Kidney capillary endothelial cell (primary cell): ENCODE data around the gene DKK1.

Source experiments
- DNase-seq: peaks from one replicate; pipeline ENCODE4 v3.0.0-alpha.2; 2018; ENCODE audit warnings: low spot score

The DKK1 gene, protein sequence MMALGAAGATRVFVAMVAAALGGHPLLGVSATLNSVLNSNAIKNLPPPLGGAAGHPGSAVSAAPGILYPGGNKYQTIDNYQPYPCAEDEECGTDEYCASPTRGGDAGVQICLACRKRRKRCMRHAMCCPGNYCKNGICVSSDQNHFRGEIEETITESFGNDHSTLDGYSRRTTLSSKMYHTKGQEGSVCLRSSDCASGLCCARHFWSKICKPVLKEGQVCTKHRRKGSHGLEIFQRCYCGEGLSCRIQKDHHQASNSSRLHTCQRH

DNA sequence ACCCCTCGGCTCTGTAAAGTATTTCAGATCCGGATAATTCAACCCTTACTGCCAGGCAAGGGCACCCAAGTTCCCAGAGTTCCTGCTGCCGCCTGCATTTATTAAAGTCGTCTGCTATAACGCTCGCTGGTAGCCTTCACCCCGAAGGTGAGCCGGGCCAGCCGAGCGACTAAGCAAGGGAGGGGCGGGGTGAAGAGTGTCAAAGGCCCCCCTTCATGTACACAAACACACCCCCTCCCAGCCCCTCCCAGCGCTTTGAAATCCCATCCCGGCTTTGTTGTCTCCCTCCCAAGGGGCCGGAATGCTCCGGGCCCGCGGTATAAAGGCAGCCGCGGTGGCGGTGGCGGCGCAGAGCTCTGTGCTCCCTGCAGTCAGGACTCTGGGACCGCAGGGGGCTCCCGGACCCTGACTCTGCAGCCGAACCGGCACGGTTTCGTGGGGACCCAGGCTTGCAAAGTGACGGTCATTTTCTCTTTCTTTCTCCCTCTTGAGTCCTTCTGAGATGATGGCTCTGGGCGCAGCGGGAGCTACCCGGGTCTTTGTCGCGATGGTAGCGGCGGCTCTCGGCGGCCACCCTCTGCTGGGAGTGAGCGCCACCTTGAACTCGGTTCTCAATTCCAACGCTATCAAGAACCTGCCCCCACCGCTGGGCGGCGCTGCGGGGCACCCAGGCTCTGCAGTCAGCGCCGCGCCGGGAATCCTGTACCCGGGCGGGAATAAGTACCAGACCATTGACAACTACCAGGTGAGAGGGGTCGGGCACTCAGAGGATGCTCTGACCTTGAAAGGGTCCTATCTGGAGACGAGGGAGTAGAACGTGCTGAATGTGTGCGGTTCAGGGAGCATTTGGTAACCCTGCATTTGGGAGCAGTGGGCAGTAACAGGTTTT is at the start of gene DKK1:
Gene DKK1, plus strand, starts transcription at position 349 of the 889 bp plus-strand sequence. Its CDS starts 154 bp downstream, at position 503.
- DNase-seq: peak; percentile 77

DNA sequence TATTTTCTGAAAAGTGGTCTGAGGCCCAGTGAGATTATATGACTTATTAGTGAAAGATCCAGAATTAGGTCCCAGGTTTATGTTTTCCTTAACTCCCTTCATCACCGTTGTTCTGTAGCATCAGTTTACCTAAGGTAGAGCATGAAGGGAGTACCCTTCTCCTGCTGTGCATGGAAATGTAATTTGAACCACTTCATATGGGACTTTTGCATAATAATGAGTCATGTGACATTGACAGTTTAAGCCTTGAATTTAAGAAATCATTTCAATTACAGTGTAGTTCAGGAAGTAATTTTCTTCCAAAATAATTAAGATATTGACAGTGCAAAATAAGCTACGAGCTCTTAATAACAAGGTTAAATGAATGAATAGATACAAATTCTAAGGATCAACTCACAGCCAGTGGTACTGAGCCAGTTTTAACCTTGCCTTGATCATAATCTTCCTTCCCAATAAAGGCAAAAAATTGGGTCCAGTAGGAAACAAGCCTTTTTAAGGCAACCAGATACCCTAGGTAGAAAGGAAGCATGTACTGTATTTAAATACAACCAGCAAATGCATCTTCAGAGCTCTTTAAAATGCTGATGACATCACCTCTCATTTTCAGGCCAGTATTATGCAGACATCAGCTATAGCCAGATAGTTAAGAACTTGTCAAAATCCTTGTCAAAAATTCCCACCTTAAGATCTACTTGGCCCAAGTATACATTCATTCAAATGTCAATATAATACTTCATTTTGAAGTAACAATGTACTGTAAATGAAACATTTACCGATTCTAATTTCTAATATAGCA is 48.8 kb upstream of the DKK1 start:
- DNase-seq: no peak

DNA sequence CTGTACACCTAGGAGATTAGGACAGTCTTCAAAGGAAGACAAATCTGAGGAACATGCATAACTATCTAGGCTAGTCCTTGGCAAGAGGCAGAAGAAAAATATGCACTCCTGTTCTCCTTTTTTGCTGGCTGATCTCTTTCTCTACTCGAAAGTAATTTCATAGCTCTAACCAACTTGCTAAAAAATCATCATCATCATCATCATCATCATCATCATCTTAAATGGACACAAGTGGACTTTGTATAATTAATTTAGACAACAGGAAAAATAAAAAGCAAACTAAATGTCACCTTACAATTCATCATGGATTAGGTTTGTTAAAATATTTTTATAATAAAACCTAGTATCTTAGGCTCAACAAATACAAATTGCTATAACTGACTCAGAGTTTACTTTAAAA is 47.2 kb upstream of the DKK1 start:
- DNase-seq: no peak

DNA sequence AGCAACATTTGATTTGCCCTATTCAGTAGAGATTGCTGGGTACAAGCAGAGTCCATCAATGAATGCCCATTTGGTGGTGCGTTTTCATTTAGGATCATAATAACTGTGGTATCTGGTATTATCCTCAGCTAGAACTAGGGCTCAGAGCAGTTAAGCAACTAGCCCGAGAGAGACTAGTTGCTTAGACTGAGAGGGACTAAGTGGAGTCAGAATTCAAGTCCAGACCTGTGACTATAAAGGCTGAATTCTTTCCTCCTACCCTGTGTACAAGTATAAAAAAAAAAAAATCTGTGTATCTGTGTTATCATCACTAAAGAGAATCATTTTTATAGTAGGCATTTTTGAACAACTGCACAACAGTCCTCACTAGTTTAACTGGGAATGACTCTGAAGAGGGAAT is 45.3 kb upstream of the DKK1 start:
- no peak for DNase-seq

DNA sequence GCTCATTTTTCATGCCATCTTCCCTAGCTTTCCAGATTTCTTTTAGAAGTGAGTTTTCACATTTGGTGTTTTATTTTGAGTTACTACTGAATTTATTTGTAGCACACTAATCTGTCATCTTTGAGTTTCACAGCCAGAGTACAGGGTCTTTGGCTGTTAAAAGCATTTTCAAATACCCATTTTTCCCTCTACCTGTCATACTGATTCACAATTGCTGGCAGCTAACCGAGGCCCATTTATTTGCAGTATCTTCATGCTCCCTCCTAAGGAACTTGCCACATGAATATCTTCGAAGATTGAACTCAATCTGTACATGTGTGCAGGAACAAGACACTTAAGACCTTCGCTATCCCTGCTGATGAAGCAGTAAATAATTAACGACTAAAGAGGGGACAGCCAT is 44.8 kb upstream of the DKK1 start:
- DNase-seq: no peak

DNA sequence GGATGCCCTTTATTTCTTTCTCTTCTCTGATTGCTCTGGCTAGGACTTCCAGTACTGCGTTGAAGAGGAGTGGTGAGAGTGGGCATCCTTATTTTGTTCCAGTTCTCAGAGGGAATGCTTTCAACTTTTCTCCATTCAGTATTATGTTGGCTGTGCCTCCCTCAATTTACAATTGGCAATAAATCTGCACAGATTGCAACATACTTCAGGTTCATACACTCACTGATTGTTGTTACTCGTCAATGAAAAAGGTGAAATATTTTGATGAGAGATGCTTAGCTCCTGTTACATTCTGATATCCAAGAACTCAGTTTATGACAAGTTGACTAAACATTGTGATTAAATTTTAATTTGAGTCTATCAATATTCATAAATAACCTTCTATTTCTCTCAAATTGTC is 37.9 kb upstream of the DKK1 start:
- no peak for DNase-seq

DNA sequence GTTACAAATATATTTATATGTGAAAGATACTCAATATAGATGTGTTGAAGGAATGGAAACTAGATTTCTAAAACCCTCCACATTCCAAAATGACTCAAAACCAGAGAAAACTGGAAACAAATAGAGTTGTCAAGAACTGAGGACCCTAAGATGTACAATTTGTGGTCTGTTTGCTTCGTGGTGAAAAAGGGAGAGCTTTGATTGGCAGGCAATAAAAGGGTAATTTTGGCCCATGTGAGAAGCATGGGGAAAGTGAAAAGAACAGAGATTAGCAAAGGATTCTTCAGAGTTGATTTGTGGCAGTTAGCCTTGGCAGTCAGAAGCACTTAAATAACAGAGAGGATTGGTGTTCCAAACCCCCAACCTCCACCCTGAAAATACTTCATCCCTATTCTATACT is 37.1 kb upstream of the DKK1 start:
- DNase-seq: no peak

DNA sequence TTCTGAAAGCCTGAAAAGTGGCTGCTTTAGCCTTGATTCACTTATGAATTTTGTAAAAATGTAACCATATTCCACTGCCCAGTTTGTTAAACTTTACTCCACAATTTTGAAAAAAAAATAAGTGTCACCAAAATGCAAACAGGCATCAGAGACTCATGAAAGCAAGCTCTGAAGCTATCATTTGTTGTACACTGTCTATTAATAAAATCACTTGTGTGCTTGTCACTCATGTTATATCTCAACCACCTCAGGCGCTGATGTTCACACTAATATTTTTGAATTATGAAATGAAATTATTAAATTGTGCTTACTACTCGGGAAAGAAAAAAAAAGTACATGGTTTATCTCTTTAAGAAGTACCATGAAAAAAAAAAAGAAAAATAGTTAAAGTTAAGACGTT is 34.5 kb upstream of the DKK1 start:
- DNase-seq: no peak

DNA sequence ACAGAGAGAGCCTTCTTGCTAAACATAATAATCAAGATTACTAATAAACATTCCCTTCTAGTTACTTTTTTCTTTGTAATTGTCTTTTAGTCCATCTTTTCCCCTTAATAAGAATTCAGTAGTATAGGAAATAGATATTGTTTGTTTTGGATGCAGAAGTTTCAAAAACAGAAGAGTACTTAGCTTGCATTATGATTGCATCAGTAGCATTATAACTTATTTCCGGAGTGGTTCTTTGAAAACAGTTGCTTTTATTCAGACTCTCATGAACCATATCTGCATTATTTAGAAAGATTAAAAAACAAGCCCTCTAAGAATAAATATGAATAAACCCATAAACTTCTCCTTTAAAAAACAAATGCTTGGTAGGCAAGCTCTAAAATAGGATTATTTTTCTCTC is 34.0 kb upstream of the DKK1 start:
- no peak for DNase-seq

DNA sequence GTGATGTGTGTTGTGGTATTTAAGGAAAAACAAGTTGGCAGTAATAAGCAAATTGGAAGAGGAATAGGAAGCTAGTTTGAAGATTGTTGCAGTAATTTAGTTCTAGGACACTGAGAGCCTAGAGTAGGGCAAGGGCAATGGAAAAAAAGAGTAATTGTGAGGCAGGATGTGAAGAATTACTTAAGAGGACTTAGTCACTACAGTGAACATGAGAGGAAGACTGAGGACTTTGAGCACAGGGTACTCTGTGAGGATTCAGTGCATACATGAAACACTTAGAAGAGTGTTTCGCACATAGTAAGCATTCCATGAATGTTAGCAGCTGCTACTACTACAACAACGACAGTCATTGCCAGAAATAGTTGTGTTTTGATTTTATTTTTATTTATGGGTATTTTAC is 30.9 kb upstream of the DKK1 start:
- DNase-seq: peak; percentile 9

DNA sequence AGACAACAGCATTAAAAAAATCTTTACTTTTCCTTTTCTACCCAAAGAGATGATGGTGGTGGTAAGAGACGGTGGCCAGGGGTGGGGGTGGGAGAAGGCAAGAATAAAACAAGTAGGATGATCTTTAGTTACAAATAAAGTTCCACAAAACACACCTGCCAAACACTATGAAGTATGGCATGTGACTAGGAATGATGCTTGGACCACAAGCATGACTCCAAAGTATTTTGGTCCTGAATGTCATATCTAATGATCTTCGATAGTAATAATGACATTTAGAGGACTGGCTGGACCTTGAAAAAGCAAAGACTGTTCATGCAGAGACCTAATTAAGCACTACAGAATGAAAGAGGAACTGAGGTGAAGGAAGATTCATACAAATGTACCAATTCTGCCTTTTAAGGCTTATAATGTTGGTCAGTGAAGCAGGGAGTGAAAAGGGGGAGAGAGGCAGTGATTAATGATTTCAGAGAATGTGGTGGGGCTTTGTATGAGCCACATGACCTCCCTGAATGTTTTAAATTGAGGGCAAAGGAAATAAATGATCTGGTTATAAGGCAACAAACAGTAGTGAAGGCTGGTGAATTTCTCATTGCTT is 29.6 kb upstream of the DKK1 start:
- DNase-seq: no peak

DNA sequence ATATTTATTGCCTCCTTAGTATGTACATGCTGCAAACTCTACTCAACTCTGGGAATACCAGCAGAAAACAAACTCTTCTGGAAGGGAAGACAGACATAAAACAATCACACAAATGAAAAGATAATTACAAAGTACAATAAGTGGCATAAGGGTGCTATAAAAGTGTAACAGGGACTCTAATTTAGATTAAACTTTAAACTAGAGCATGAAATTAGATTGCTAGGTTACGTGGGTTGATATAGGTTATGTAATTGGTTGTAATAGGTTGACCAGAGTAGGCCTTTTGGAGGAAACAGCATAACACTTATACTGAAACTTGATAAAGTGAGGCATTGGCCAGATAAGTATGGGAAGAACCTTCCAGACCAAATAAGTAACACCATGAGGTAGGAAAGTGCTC is 26.2 kb upstream of the DKK1 start:
- DNase-seq: no peak

DNA sequence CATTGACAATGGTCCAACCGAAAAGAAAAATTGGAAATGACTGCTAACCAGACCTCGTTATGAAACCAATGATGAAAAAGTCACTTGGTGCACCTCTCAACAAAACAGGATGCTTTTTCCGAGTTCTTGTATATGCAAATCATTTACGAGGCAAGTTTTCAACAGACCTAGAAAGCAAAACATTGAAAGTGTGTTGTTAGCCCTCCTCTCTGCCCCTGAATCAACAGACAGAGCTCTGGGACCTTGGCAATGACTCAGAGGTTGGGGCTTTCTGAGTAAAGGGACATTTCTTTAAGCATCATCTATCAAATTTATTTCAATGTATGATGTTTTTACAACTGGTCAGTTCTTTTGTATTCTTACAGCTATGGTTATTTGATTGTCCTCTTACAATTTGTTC is 16.3 kb upstream of the DKK1 start:
- DNase-seq: no peak

DNA sequence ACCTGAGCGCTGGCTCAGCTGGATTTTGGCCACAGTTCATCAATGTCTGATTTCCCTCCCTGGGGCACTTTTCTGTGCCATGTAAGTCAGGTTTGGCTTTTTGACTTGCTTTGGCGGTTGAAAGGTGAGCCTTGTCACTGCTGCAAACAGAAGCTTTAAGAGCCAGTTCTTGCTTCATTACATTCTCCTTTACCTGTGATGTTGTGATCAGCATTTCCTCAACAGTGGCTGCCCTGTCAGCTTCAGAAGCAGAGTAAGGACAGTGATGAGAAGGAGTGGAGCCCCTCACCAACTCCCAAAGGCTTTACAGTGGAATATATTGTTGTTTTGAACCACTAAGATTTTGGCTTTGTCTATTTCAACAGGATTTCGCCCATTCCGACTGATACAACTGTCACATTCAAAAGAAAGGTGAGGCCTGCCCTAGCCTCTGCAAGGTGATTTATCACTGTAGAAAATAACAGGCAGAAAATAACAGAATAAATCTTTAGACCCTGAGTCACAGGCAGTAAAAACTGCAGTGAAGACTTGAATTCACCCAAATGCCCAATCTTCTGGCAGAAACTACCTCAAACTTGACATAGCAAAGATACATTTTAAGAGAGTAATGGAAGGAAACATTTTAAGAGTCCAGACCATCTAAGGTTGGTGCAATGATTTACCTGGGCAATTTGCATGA is 13.3 kb upstream of the DKK1 start:
- no peak for DNase-seq

DNA sequence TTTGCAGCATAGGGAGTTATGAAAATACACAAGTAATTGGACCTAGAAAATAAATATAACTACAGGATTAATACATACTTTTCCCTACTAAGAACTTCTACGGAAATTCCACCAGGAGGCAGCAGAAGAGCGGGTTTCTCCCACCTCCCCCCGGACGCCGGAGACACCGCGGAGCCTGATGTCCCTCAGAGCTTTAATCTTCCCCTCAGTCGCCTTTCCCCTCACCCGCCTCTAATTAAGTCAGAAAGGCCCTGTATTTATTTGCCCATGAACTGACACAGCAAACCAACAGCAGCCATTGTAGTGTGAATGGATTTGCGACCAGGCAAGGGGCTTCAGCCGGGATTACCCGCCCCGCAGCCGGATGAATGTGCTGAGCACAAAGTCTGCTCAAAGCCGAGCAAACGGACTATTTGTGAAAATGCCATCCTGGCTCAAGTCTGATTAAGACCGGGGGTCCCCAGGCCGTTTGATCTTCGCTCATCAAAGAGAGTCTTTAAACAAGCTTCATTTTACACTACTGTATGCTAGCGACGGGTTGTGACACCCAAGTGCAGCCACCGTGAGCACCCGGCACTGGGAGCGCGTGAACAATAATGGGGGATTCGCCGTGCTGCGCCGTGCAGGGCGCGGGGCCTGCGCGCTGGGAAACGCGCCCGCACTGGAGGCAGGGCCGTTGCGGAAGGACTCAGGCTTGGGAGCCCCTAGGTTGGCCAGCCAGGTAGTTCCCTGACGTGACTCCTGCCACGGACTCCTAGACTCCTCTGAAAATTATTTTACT is 5.6 kb upstream of the DKK1 start:
- peak; percentile 80 for DNase-seq

DNA sequence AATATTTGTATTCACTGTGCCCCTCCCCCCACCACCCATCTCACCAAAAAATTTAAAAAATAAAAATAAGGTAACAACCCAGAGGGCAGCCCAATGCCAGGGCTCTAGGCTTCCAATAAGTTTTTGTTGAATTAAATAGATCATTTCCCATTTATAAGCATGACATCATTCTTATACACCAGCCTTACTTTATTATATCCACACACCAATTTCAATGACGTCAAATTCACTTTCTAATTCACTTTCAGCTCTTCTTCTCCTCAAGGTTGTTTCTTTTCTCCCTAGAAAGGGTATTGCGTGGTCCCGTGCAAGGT is 1.2 kb upstream of the DKK1 start:
- no peak for DNase-seq

DNA sequence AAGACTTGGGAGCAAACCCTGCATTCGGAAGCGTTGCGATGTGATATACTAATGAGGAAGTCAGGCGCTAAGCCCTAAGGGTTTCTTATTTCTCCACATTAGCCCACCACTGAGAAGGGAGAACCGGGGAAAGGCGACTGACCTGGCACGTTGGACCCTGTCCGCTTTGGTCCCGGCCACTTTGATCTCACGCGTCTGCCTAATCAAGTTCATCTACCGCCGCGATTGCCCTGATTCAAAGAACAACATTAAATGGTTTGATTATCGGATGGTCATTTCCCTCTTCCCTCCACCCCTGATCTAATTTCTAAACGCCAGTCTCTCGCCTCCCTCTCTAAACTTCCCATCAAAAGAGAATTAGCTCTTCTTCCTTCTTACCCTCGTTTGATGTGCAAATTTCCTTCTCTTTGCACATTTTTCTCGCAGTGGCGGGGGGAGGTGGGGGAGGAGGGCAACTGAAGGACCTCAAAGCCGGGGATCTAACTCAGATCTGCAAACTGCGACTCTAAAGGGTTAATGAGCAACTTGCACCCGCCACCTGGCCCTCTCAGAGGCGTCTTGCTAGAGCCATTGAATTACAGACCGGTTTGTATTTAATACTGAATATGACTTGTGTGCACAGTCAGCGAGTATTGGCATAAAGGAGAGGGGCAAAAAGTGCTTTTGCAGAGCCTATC is 687 bp upstream of the DKK1 start:
- no peak for DNase-seq

DNA sequence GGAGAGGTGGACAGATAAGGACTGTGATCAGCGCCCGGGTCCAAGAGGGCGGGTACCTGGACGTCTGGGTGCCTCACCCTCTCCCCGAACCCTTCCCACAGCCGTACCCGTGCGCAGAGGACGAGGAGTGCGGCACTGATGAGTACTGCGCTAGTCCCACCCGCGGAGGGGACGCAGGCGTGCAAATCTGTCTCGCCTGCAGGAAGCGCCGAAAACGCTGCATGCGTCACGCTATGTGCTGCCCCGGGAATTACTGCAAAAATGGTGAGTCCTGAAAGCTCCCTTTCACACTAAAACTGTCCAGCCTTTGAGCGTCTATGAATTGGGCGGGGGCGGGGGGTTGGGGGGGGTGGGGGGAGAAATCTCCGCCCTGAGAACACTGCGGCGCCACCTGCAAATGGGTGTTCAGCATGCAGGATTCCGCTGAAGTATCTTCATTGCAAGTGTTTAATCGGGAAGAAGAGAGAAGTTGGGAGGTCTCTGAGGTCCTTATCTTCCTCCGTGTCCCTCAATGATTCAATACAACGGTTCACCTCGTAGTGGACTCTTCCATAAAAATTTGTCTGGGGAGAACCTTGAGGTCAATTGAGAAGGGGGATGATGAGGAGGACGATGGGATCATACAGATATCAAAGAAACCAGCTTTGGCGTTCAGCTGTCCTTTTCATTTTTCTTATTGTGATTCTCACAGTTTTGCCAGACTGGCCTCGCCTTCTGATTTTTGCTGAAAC is 906 bp downstream of the DKK1 start:
- peak; percentile 75 for DNase-seq

DNA sequence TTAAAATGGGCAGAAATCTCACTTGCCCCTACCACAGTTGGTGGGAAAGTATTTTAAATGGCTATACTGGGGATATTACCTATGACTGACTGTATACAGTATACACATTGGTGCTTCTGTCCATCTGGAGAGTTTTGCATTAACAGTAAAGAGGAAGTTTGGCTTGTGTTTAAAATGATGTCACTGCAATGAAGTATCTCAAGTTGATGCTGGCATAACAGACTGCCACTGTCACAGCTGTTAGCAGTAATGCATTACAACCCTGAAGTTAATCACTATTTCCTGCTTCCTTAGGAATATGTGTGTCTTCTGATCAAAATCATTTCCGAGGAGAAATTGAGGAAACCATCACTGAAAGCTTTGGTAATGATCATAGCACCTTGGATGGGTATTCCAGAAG is 1.9 kb downstream of the DKK1 start:
- no peak for DNase-seq

DNA sequence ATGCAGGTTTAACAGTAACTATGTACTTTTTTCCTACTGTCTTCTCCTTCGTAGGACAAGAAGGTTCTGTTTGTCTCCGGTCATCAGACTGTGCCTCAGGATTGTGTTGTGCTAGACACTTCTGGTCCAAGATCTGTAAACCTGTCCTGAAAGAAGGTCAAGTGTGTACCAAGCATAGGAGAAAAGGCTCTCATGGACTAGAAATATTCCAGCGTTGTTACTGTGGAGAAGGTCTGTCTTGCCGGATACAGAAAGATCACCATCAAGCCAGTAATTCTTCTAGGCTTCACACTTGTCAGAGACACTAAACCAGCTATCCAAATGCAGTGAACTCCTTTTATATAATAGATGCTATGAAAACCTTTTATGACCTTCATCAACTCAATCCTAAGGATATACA is 2.4 kb downstream of the DKK1 start:
- no peak for DNase-seq
